D341Med (cell line): ENCODE measurements around the gene POM121.
"Not testable (repeated sequence)": the region's sequence is repeated elsewhere in the genome, so short reads cannot be mapped to it uniquely, and the experiment has no call there.

Experiments used
- DNase-seq: peaks from one replicate; pipeline ENCODE4 v3.0.0; 2012; ENCODE audit warnings: low spot score

The POM121 gene

DNA sequence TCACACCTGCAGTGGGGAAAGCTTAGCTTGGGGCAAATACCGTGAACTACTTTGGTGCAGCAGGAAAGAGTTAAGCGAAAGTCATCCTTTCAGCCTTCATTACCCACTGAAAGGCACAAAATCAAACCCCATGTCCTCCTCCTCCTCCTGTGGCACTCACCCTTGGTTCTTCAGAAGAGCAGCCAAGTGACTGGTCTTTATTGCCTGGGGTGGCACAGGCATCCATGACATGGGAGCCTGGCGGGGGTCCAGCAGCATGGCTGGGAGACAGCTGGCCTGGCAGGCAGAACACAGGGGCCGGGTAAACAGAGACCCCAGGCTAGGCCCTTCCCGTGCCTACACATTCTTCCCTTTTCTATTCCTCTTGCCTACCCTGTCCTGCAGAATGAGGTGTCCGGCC, 24.8 kb downstream of the POM121 start:
- not testable (repeated sequence) for DNase-seq

GRCh38 chr7:72950432-72950831, 25.5 kb downstream of the POM121 start:
- DNase-seq: not testable (repeated sequence)

DNA sequence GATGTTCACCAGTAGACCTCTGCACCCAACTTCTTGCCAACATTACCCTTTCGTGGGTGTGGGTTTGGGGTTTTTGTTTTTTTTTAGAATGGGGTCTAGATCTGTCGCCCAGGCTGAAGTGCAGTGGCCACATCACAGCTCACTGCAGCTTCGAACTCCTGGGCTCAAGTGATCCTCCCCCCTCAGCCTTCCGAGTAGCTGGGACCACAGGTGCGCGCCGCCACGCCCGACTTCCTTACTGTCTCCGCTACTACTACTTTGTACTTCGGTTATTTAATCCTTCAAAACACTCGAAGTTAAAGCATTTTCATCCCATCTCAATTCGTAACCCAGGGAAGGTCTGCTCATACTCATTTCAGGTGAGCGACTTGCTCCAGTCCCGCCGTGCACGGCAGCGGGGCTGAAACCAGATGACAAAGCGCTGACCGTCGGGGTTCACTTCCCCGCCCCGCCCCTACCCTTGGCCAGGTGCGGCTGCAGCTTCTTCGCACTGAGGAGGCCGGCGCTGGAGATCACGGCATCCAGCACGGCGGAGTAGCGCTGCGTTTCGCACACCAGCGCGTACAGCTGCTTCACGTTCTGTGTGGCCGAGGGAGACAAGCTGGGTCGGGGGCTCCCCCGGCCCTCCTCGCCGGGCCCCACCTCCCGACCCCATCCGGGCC, 29.1 kb downstream of the POM121 start:
- not testable (repeated sequence) for DNase-seq

DNA sequence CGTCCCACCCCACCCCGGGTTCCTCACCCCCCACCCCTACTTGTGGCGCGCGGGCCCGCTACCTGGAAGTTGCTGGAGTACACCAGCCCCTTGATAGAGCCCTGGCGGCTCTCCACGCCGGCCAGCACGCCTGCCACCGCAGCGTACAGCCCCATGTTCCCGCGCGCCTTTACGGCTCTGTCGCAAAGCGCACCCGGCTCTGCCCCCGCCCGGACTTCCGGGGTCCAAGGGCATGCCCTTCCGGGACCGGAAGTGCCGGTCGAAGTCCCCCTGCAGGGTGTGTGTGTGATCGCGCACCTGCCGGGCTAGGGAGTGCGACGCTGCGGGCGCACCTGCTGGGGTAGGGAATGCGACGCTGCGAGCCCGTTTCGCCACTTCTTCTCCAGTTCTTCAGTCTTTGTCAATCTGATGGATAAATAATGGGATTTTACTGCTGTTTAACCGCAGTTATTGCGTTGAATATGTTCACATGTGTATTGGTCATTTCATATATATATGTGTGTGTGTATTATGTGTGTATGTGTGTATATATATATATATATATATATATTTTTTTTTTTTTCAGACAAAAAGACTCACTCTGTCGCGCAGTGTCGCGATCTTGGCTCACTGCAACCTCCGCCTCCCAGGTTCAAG, 29.8 kb downstream of the POM121 start:
- not testable (repeated sequence) for DNase-seq

GRCh38 chr7:72960029-72960428, 35.1 kb downstream of the POM121 start:
- not testable (repeated sequence) for DNase-seq

DNA sequence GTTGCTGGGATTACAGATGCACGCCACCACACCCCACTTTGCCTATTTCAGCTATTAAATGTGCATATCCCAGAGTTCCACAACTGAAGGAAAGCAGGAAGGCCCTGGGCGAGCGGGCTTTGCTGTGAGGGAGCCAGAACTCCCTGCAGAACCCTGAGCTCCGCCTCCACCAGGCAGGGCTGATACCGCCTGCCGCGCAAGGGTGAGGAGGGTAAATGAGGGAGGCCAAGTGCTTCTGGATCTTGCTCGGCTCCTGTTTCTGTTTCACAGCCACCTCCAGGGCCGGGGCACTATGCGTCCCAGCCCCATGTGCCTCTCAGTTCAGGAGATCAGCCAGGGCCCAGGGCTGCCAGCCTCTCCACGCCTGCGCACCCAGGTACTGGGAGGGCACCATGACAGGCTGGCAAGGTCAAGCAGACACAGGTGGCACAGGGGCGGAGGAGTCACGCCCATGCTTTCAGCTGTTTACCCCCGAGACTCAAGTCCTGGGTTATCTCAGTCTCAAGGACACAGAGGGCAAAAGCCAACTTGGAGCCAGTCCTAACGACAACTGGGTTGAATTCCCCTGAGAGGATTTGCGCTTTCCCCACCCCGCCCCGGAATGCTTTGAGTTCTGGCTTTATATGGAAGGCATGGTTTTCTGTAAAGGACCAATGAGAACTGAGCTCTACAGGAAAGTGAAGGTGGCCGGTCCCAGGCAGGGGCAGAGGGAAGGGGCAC, 35.9 kb downstream of the POM121 start:
- DNase-seq: not testable (repeated sequence)

DNA sequence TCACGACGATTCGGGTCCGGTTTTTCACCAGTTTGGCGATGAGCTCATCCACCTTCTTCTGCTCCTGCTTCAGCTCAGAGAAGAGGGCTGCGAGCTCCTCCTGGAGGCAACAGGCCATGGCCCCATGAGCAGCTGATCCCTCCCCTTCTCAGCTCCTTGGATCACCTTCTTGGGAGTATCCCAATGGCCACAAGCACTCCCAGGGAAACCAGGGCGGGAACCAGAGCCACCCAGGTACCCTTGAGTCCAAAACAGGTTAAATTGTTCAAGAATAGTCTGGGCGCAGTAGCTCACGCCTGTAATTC, 36.4 kb downstream of the POM121 start:
- DNase-seq: not testable (repeated sequence)

DNA sequence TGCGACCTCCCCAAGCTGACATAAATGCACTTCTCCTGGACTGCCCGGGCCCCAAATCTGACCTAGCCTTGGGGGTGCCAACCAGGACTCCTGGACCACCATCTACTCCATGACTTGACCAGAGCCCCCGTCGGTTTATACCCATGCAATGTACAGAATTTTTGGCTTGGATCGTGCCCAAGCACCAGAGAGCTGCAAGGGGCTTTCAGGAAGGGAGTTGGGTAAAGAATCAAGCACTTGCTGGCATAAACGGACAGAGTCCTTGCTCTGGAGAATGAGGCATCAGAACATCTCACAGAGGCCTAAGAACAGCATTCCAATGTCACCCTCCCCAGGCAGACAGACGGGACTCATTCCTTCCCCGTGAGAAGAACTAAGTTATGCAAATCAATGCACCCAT, 38.2 kb downstream of the POM121 start:
- DNase-seq: not testable (repeated sequence)

DNA sequence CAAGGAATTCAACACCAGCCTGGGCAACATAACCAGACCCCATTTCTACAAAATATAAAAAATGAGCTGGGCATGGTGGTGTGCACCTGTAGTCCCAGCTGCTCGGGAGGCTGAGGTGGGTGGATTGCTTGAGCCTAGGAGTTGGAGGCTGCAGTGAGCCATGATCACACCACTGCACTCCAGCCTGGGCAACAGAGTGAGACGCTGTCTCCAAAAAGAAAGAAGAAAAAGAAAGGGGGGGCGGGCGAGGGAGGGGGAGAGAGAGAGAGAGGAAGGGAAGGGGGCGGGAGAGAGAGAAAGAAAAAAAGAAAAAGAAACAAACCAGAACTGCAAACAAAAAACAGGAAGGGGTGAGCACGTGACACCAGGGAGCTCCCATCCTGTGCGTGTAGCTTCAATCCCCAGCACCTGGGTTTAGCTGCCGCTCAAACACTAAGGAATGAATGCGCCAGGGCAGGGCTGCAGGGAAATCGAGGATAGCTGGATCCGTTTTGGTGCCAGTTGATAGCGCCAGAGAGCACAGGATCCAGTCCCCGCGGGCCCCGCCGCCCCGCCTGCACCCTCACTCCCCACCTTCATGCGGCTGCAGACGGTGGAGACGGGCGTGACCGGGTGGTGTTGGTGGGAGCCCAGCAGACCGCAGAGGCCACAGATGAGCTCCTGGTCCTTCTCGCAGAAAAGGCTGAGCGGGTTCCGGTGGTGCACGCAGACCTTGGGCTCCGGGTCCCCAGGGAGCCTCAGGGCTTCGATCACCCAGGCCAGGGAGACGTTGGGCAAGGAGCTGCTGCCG, 40.5 kb downstream of the POM121 start:
- not testable (repeated sequence) for DNase-seq

GRCh38 chr7:72966892-72967291, 42.0 kb downstream of the POM121 start:
- DNase-seq: not testable (repeated sequence)

DNA sequence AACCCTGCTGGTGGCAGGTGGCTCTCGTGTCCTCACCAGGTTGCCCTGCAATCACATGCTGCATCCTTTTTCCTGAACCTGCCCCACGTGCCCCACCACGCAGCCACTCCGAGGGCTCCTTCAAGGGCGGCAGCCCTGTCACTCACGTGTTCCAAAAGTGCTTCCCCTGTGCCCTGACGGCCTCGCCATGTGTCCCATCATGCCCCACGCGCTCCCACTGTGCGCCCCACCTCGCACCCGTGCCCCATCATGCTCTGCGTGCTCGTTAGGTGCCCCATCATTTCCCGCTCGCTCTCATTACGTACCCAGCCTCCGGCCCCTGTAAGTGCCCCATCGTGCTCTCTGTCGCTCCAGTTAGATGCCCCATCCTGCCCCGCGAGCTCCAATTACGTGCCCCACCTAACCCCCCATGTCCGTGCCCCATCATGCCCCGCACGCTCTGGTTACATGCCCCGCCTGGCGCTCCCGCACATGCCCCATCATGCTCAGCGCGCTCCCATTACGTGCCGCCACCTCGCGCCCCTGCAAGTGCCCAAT, 44.2 kb downstream of the POM121 start, which contains the start of gene TRIM74:
Gene TRIM74 (minus strand): TSS at position 487 of the 537 bp plus-strand sequence. CDS start 3,309 bp downstream, outside the sequence.
- not testable (repeated sequence) for DNase-seq

GRCh38 chr7:72969688-72970087, 44.8 kb downstream of the POM121 start:
- not testable (repeated sequence) for DNase-seq

- DNase-seq: not testable (repeated sequence)
Observed at GRCh38 chr7:72971505-72971904, 46.6 kb downstream of the POM121 start.

GRCh38 chr7:72974781-72975180, 49.9 kb downstream of the POM121 start:
- not testable (repeated sequence) for DNase-seq

DNA sequence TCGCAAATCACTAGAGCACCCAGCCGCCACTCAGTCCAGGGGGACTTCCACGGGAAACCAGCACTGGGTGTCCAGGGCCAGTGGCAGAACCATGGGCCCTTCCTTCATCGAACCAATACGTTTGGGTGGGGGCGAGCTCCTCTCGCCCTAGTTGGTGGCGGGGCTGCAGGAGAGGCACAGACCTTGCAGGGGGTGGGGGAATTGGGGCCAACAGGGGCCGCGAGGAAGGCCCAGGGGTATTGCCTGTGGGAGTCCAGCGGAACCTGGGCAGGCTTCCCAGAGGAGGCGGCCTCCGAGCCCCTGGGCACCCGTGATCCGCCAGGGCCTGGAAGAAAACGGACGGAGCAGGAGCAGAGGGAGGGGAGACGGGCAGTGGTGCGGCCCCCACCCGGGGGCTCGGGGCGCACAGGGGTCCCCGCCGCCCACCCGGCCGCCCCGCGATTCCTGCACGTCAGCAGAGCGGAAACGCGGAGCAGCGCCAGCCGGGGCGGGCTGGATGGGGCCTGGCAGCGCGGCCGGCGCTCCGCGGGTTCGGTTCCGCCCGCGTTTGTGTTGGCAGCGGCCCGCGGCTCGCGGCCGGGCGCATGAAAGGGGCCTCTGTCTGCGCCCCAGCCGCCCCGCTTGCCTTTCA, 50.9 kb downstream of the POM121 start:
- DNase-seq: not testable (repeated sequence)

GRCh38 chr7:72976434-72976833, 51.5 kb downstream of the POM121 start:
- not testable (repeated sequence) for DNase-seq

- not testable (repeated sequence) for DNase-seq
Observed at GRCh38 chr7:72980382-72980781, 55.5 kb downstream of the POM121 start.

- DNase-seq: not testable (repeated sequence)
Observed at GRCh38 chr7:72982084-72982483, 57.2 kb downstream of the POM121 start.

GRCh38 chr7:72990146-72990913, 65.4 kb downstream of the POM121 start:
- DNase-seq: not testable (repeated sequence)

- DNase-seq: not testable (repeated sequence)
Observed at GRCh38 chr7:72995484-72995883, 70.6 kb downstream of the POM121 start.

GRCh38 chr7:72997447-72997846, 72.6 kb downstream of the POM121 start:
- not testable (repeated sequence) for DNase-seq
